ENCODE measurements around the gene PSAP.

PSAP gene

GRCh38 chr10:71848325-71849275 is 2.5 kb downstream of the PSAP start:
- Mint-ChIP-seq H3K36me3 (ENCODE audit: low read depth) (peaks cover 35% of the 10 kb centered on the region), H3K27me3 (ENCODE audit: low read depth, poor library complexity) (peaks cover 2% of the 10 kb centered on the region), H3K27ac (no peak overlapping the region), H3K4me1 (peaks cover 47% of the 10 kb centered on the region), H3K4me3 (peak overlapping the region; percentile 61), H3K9me3 (no peaks in the 10 kb centered on the region)
- DNase-seq, result no peak
- no peak for TF ChIP-seq CTCF (IDR thresholded peaks at IDR 0.05)

- Mint-ChIP-seq H3K27me3 (ENCODE audit: low read depth, poor library complexity) (peaks cover 2% of the 10 kb centered on the region), H3K36me3 (ENCODE audit: low read depth) (peaks cover 35% of the 10 kb centered on the region), H3K4me3 (no peak overlapping the region), H3K27ac (no peak overlapping the region), H3K9me3 (no peaks in the 10 kb centered on the region), H3K4me1 (peaks cover 59% of the 10 kb centered on the region)
- DNase-seq, result no peak
- TF ChIP-seq CTCF (IDR thresholded peaks at IDR 0.05), result no peak
Observed at GRCh38 chr10:71847418-71847817, 3.6 kb downstream of the PSAP start.

GRCh38 chr10:71846816-71847215 is 4.2 kb downstream of the PSAP start:
- DNase-seq, result no peak
- peaks cover 35% of the 10 kb centered on the region for H3K36me3 Mint-ChIP-seq (ENCODE audit: low read depth)
- H3K4me1 Mint-ChIP-seq, result peaks cover 55% of the 10 kb centered on the region
- H3K4me3 Mint-ChIP-seq, result no peak overlapping the region
- no peaks in the 10 kb centered on the region for H3K9me3 Mint-ChIP-seq
- peaks cover 2% of the 10 kb centered on the region for H3K27me3 Mint-ChIP-seq (ENCODE audit: low read depth, poor library complexity)
- no peak for TF ChIP-seq CTCF (IDR thresholded peaks at IDR 0.05)
- no peak overlapping the region for H3K27ac Mint-ChIP-seq

GRCh38 chr10:71845410-71846405 is 5.3 kb downstream of the PSAP start:
- no peak for DNase-seq
- Mint-ChIP-seq H3K27ac (no peak overlapping the region), H3K4me3 (no peak overlapping the region), H3K4me1 (peaks cover 55% of the 10 kb centered on the region), H3K36me3 (ENCODE audit: low read depth) (peaks cover 35% of the 10 kb centered on the region), H3K27me3 (ENCODE audit: low read depth, poor library complexity) (no peaks in the 10 kb centered on the region), H3K9me3 (no peaks in the 10 kb centered on the region)
- TF ChIP-seq CTCF (IDR thresholded peaks at IDR 0.05), result no peak

GRCh38 chr10:71844695-71845094 is 6.4 kb downstream of the PSAP start:
- Mint-ChIP-seq H3K36me3 (ENCODE audit: low read depth) (peaks cover 35% of the 10 kb centered on the region), H3K4me1 (peaks cover 55% of the 10 kb centered on the region)
- TF ChIP-seq CTCF (IDR thresholded peaks at IDR 0.05), result no peak

More at GRCh38 chr10:71844695-71845094, 6.4 kb downstream of the PSAP start:
- Mint-ChIP-seq H3K9me3 (no peaks in the 10 kb centered on the region), H3K27me3 (ENCODE audit: low read depth, poor library complexity) (no peaks in the 10 kb centered on the region), H3K4me3 (no peak overlapping the region), H3K27ac (no peak overlapping the region)
- DNase-seq, result no peak
